Small intestine (tissue), 7 donors: ENCODE measurements around the gene BPIFB3. TPM values are rescaled to one million over a fixed set of nuclear protein-coding genes. Genes with fewer than 3 reads are reported as not detected.
"Not testable (repeated sequence)": the region's sequence is repeated elsewhere in the genome, so short reads cannot be mapped to it uniquely, and the experiment has no call there.

Experiments used
- DNase-seq, 2 donors: peaks; one replicate each; pipeline versions ENCODE4 v3.0.0 to v3.0.0-alpha.2; 2013
- FAIRE-seq: peaks from 2 replicates; lab custom pipeline; 2012; peaks lifted over from hg19 to GRCh38; lab: Jason Lieb, UNC
- H3K27ac ChIP-seq, 3 donors: one replicate each; pipeline ENCODE4 v1.5.1; 2013; ENCODE audit warnings: low read length in 2 of 3, mild to moderate bottlenecking in 2 of 3, control low read depth in 1 of 3, inconsistent platforms in 1 of 3, low read depth in 1 of 3, moderate library complexity in 1 of 3
- H3K27me3 ChIP-seq, 3 donors: one replicate each; pipeline ENCODE4 v1.6.1; 2013; ENCODE audit warnings: low read length in 3 of 3, inconsistent platforms in 1 of 3; ENCODE audit not compliant: control insufficient read depth in 3 of 3, insufficient read depth in 3 of 3
- H3K36me3 ChIP-seq, 3 donors: one replicate each; pipeline ENCODE4 v1.6.1; 2013; ENCODE audit warnings: low read length in 3 of 3, inconsistent platforms in 1 of 3, low read depth in 1 of 3, mild to moderate bottlenecking in 1 of 3, moderate library complexity in 1 of 3; ENCODE audit not compliant: control insufficient read depth in 3 of 3, insufficient read depth in 2 of 3
- H3K4me1 ChIP-seq, 3 donors: one replicate each; pipeline ENCODE4 v1.6.1; 2013; ENCODE audit warnings: low read length in 2 of 3, inconsistent platforms in 1 of 3, low read depth in 1 of 3, mild to moderate bottlenecking in 1 of 3, moderate library complexity in 1 of 3; ENCODE audit not compliant: control insufficient read depth in 3 of 3, insufficient read depth in 2 of 3
- H3K4me3 ChIP-seq, 3 donors: one replicate each; pipeline ENCODE4 v1.5.1; 2013; ENCODE audit warnings: low read length in 3 of 3, control low read depth in 1 of 3, inconsistent platforms in 1 of 3, low read depth in 1 of 3, mild to moderate bottlenecking in 1 of 3, moderate library complexity in 1 of 3
- H3K9me3 ChIP-seq, 2 donors: one replicate each; pipeline ENCODE4 v1.6.1; 2013; ENCODE audit warnings: low read depth in 1 of 2, low read length in 1 of 2; ENCODE audit not compliant: control insufficient read depth in 2 of 2, insufficient read depth in 1 of 2
- WGBS, 3 donors: extraction: QIAGEN DNeasy Blood & Tissue Kit; methylation state at CpG; one replicate each; pipeline ENCODE4 v1.1.7; 2013; 5-methylcytosine and 5-hydroxymethylcytosine counted together
- polyA plus RNA-seq, 4 donors: library from polyadenylated mRNA; stranded (reverse) in 3 of 4; unstranded in 1 of 4; fragments of 200-250 nt in 3 of 4; fragments of 120-200 nt in 1 of 4; gene quantifications; one replicate each; pipeline versions ENCODE4 v1.2.1 to v1.2.3, GENCODE V29; 2013
- donor health status: healthy with polysubstance abuse.
- donor health status: control.
- donor health status: control.
- donor health status: Bipolar disorder and iron deficiency.
- donor health status: healthy.

BPIFB3 gene
- polyA plus RNA-seq, 4 donors: not detected

DNA sequence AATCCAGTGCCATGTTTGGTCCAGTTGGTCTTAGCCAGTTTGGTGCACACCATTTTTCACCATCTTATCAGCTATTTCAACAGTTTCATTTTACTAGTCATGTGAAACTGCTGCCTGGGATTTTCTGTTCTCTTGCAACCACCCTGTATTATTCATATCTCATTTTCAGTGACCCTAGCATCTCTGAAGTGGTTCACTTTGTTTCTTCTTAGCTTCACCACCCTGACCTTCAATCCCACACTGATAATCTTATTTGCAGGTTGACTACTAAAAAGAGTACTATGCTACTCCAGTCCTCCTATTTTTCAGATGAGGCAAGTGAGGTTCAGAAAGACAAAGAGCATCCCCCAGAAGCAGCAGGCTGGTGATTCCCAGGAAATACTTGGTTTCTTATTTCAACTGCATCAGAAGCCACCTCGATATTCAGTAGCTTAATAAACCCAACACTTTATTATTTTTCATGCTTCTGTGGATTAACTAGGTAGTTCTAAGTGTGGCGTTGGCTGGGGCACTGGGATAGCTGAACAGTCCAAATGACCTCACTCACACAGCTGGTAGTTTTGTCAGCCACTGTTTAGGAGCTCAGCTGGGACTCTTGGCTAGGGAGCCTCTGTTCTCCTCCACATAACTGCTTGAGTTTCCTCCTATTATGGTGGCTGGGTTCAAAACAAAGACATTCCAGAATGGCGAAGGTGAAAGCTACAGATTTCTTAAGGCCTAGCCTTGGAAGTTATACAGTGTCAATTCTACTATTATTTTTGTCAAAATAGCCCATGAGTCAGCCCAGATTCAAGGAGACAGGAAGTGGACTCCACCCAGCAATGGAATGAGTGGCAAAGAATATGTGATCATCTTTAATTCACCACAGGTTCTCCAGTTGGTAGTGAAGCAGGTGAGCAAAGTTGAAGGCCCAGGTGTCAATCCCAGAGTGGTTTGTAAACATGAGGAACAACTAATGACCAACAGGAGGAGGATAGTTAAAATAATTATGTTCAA, 66.3 kb downstream of the BPIFB3 start:
- WGBS, 3 donors: 74 to 76% (median 75%) methylated on average over 3 of the region's 3 CpGs
- H3K9me3 ChIP-seq: no peaks in the 10 kb centered on the region
- DNase-seq (no peak), FAIRE-seq (no peak)
- no peak overlapping the region for H3K27ac ChIP-seq
- H3K27me3 ChIP-seq: peaks cover 0 to 3% (median 0%) of the 10 kb centered on the region in 3 donors
- no peak overlapping the region for H3K4me3 ChIP-seq
- no peaks in the 10 kb centered on the region for H3K36me3 ChIP-seq
- H3K4me1 ChIP-seq: no peaks in the 10 kb centered on the region

DNA sequence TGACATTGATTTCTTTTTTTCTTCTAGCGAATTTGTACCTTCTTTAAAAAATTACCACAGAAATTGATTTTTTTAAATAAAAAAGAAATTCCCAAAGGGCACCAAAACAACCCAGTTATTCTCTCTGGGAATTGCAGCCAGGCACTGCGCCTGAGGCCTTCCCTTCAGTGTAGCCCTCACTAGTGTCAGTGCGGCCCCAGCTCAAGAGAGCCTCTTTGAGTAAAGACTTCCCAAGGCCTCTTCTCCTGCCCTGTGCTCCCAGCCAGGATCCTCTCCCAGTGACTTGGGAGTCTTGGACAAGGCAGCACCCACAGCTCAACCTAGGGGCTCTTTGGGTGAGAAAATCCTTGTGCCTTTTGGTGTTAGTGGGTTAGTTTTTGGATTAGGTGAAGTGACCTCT, 67.2 kb downstream of the BPIFB3 start:
- Histone ChIP-seq H3K27me3 (peaks cover 0 to 3% (median 0%) of the 10 kb centered on the region in 3 donors), H3K4me1 (no peaks in the 10 kb centered on the region)
- 91 to 95% (median 95%) methylated on average over 3 of the region's 3 CpGs for WGBS, 3 donors

DNA sequence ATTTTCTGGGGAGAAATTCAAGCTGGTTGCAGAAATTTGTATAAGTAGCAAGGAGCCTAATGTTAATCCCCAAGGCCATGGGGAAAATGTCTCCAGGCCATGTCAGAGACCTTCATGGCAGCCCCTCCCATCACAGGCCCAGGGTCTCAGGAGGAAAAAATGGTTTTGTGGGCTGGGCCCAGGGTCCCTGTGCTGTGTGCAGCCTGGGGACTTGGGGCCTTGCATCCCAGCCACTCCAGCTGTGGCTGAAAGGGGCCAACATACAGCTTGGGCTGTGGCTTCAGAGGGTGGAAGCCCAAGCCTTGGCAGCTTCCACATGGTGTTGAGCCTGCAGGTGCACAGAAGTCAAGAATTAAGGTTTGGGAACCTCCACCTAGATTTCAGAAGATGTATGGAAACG, 68.6 kb downstream of the BPIFB3 start:
- not testable (repeated sequence) for H3K4me3 ChIP-seq, H3K27me3 ChIP-seq, H3K36me3 ChIP-seq, DNase-seq, H3K9me3 ChIP-seq, H3K27ac ChIP-seq, FAIRE-seq, H3K4me1 ChIP-seq
- 27 to 55% (median 28%) methylated on average over 1 of the region's 1 CpG for WGBS, 3 donors

More for the DNA sequence above, 67.2 kb downstream of the BPIFB3 start:
- no peaks in the 10 kb centered on the region for H3K9me3 ChIP-seq
- no peak overlapping the region for H3K4me3 ChIP-seq
- FAIRE-seq (no peak), DNase-seq (no peak)
- no peaks in the 10 kb centered on the region for H3K36me3 ChIP-seq
- no peak overlapping the region for H3K27ac ChIP-seq

Other genes with a start within 250 kb of the BPIFB3 start
- gene MAPRE1, start 233.9 kb upstream of the BPIFB3 start, polyA plus RNA-seq: 10 to 100 TPM; 32.7 to 66.2 (median 38.6) TPM
- gene EFCAB8, start 195.0 kb upstream of the BPIFB3 start, polyA plus RNA-seq: under 1 TPM in 3 of 4 donors, not detected in 1; 0.01 to 0.38 (median 0.22) TPM
- not detected for gene SUN5, start 49.5 kb upstream of the BPIFB3 start, polyA plus RNA-seq
- gene BPIFB2, start 46.2 kb upstream of the BPIFB3 start, polyA plus RNA-seq: not detected
- gene BPIFB6, start 22.3 kb upstream of the BPIFB3 start, polyA plus RNA-seq: under 1 TPM in 1 of 4 donors, not detected in 3; 0.09 TPM
- under 1 TPM in 1 of 4 donors, not detected in 3; 0.13 TPM for gene BPIFB4, start 25.7 kb downstream of the BPIFB3 start, polyA plus RNA-seq
- not detected for gene BPIFA2, start 114.3 kb downstream of the BPIFB3 start, polyA plus RNA-seq
- gene BPIFA3, start 163.4 kb downstream of the BPIFB3 start, polyA plus RNA-seq: not detected
- gene BPIFA1, start 182.1 kb downstream of the BPIFB3 start, polyA plus RNA-seq: under 1 TPM in 1 of 4 donors, not detected in 3; 0.67 TPM
- gene BPIFB1, start 229.3 kb downstream of the BPIFB3 start, polyA plus RNA-seq: 1 to 10 TPM in 1 of 4 donors, not detected in 3; 1.3 TPM